ENCODE results near the gene VSIG1.

VSIG1 gene

DNA sequence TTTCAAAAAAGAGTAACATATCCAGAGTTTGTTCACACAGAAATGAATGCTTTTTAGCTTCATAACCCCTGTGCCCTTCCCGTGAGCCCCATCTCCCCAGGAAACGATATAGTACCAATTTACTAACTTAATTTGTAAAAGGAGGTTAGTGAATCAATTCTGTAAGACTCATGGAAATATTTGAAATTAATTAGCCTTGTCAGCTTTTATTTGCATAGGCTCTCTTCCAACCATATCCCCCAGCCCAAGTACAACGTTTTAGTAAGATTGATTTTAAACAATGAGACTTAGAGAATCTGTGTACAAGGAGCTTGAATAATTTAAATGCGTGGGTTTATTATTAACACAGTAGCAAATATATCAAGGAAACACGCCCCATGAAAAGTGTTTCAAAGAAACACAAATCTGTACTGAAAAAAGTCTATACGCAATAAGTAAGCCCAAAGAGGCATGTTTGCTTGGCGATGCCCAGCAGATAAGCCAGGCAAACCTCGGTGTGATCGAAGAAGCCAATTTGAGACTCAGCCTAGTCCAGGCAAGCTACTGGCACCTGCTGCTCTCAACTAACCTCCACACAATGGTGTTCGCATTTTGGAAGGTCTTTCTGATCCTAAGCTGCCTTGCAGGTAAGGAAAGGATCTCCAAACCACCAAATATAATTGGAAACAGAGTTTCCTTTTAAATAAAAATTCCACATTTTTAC is at the start of gene VSIG1:
VSIG1 (plus strand) TSS at position 512 of the 703 bp plus-strand sequence; CDS start at position 578, 66 bp downstream.
- Histone ChIP-seq H3K36me3 (ENCODE audit: control insufficient read depth, low read depth, low read length) (no peaks in the 10 kb centered on the region), H3K9me3 (ENCODE audit: control insufficient read depth, low read depth, low read length) (no peaks in the 10 kb centered on the region), H3K9ac (ENCODE audit: low read length) (no peak within 1 kb of the TSS), H3K4me3 (ENCODE audit: low read length) (no peak within 1 kb of the TSS), H3K27ac (ENCODE audit: low read length) (no peak within 1 kb of the TSS), H3K27me3 (ENCODE audit: control insufficient read depth, insufficient read depth, low read length) (no peaks in the 10 kb centered on the region), H3K4me1 (ENCODE audit: control insufficient read depth, low read depth, low read length) (no peaks in the 10 kb centered on the region)

GRCh38 chrX:107996124-107996523 is 48.7 kb upstream of the VSIG1 start:
- Histone ChIP-seq H3K27me3 (ENCODE audit: control insufficient read depth, insufficient read depth, low read length) (no peaks in the 10 kb centered on the region), H3K27ac (ENCODE audit: low read length) (no peak overlapping the region)

GRCh38 chrX:108000751-108001150 is 44.1 kb upstream of the VSIG1 start:
- Histone ChIP-seq H3K27me3 (ENCODE audit: control insufficient read depth, insufficient read depth, low read length) (no peaks in the 10 kb centered on the region), H3K27ac (ENCODE audit: low read length) (no peak overlapping the region), H3K4me3 (ENCODE audit: low read length) (no peak overlapping the region), H3K9ac (ENCODE audit: low read length) (no peak overlapping the region), H3K4me1 (ENCODE audit: control insufficient read depth, low read depth, low read length) (no peaks in the 10 kb centered on the region), H3K9me3 (ENCODE audit: control insufficient read depth, low read depth, low read length) (peaks cover 42% of the 10 kb centered on the region), H3K36me3 (ENCODE audit: control insufficient read depth, low read depth, low read length) (no peaks in the 10 kb centered on the region)

More at GRCh38 chrX:107996124-107996523, 48.7 kb upstream of the VSIG1 start:
- H3K9me3 ChIP-seq (ENCODE audit: control insufficient read depth, low read depth, low read length) = peaks cover 4% of the 10 kb centered on the region
- peaks cover 5% of the 10 kb centered on the region for H3K36me3 ChIP-seq (ENCODE audit: control insufficient read depth, low read depth, low read length)
- no peak overlapping the region for H3K4me3 ChIP-seq (ENCODE audit: low read length)
- H3K4me1 ChIP-seq (ENCODE audit: control insufficient read depth, low read depth, low read length) = no peaks in the 10 kb centered on the region
- no peak overlapping the region for H3K9ac ChIP-seq (ENCODE audit: low read length)

DNA sequence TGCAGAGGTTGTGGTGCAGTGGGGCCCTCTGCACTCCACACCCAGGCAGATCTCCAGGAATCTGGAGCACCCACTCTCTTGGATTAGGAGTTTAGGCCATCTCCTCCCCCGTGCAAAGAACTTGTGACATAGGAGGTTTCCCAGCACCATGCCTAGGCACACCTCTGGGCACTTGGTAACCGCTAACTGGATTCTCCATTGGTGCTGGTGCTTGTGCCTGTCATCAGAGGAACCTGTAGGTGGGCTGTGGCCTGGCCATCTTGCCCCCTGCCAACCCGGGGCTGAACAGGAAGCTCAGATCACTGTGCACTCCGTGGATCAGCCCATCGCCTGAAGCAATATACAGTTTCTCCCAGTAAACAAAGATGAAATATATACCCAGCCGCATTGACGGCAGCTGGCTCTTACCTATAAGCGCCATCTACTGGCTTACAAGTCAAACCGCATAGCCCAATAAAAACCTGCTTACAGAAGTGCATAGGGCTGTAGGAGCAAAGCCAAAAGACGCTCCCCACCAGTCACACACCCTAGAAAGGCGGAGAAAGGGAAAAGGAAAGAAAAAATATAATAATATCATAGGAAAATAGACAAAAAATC is 43.5 kb upstream of the VSIG1 start:
- no peak overlapping the region for H3K27ac ChIP-seq (ENCODE audit: low read length)
- H3K36me3 ChIP-seq (ENCODE audit: control insufficient read depth, low read depth, low read length) = no peaks in the 10 kb centered on the region
- H3K4me3 ChIP-seq (ENCODE audit: low read length) = no peak overlapping the region
- no peaks in the 10 kb centered on the region for H3K4me1 ChIP-seq (ENCODE audit: control insufficient read depth, low read depth, low read length)
- H3K9ac ChIP-seq (ENCODE audit: low read length) = no peak overlapping the region
- peaks cover 47% of the 10 kb centered on the region for H3K9me3 ChIP-seq (ENCODE audit: control insufficient read depth, low read depth, low read length)
- H3K27me3 ChIP-seq (ENCODE audit: control insufficient read depth, insufficient read depth, low read length) = no peaks in the 10 kb centered on the region

DNA sequence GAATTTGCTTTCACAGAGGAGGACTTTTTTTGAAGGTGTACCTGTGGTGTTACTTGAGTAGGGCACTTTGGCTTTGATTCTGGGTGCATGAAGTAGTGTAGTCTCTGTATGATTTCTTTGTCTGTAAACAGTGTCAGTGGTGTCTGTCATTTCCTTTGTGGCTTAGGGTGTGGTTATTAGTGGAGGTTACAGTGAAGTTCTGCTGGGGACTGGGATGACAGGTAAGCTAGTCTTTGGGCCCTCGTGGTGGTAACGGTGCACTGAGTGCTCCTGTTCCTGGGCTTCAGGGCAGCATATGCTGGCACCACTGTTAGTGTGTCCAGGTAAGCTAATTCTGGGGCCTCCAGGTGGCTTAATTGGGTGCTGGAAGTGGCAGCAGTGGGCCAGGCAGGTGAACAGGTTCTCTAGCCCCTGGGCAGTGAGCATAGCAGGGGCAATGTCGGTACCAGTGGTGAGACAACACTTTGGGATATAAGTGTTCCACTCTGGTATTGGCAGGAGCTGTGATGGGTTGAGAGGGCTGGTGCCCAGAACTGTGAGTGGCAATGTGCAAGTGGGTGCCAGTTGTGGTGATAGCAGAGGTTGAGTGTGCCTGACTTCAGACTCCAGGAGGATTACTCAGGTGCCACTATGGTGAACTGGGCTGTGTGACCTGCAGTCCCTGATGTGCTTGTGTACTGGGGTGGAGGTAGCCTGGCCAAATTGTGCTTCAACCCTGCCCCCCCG is 26.0 kb upstream of the VSIG1 start:
- Histone ChIP-seq H3K9ac (ENCODE audit: low read length) (no peak overlapping the region), H3K4me3 (ENCODE audit: low read length) (no peak overlapping the region), H3K27me3 (ENCODE audit: control insufficient read depth, insufficient read depth, low read length) (no peaks in the 10 kb centered on the region), H3K4me1 (ENCODE audit: control insufficient read depth, low read depth, low read length) (no peaks in the 10 kb centered on the region), H3K27ac (ENCODE audit: low read length) (no peak overlapping the region), H3K36me3 (ENCODE audit: control insufficient read depth, low read depth, low read length) (no peaks in the 10 kb centered on the region), H3K9me3 (ENCODE audit: control insufficient read depth, low read depth, low read length) (no peaks in the 10 kb centered on the region)

- H3K9ac ChIP-seq (ENCODE audit: low read length) = no peak overlapping the region
- H3K9me3 ChIP-seq (ENCODE audit: control insufficient read depth, low read depth, low read length) = no peaks in the 10 kb centered on the region
- H3K27ac ChIP-seq (ENCODE audit: low read length) = no peak overlapping the region
- no peaks in the 10 kb centered on the region for H3K4me1 ChIP-seq (ENCODE audit: control insufficient read depth, low read depth, low read length)
- H3K4me3 ChIP-seq (ENCODE audit: low read length) = no peak overlapping the region
- no peaks in the 10 kb centered on the region for H3K27me3 ChIP-seq (ENCODE audit: control insufficient read depth, insufficient read depth, low read length)
- H3K36me3 ChIP-seq (ENCODE audit: control insufficient read depth, low read depth, low read length) = no peaks in the 10 kb centered on the region
Measured at GRCh38 chrX:108019382-108019875, 25.4 kb upstream of the VSIG1 start.

- H3K36me3 ChIP-seq (ENCODE audit: control insufficient read depth, low read depth, low read length) = no peaks in the 10 kb centered on the region
- H3K4me3 ChIP-seq (ENCODE audit: low read length) = no peak overlapping the region
- no peak overlapping the region for H3K27ac ChIP-seq (ENCODE audit: low read length)
- H3K27me3 ChIP-seq (ENCODE audit: control insufficient read depth, insufficient read depth, low read length) = no peaks in the 10 kb centered on the region
- no peak overlapping the region for H3K9ac ChIP-seq (ENCODE audit: low read length)
- H3K4me1 ChIP-seq (ENCODE audit: control insufficient read depth, low read depth, low read length) = no peaks in the 10 kb centered on the region
- H3K9me3 ChIP-seq (ENCODE audit: control insufficient read depth, low read depth, low read length) = no peaks in the 10 kb centered on the region
Measured at GRCh38 chrX:108020631-108021030, 24.2 kb upstream of the VSIG1 start.

- Histone ChIP-seq H3K9me3 (ENCODE audit: control insufficient read depth, low read depth, low read length) (no peaks in the 10 kb centered on the region), H3K27ac (ENCODE audit: low read length) (no peak overlapping the region), H3K36me3 (ENCODE audit: control insufficient read depth, low read depth, low read length) (no peaks in the 10 kb centered on the region), H3K4me1 (ENCODE audit: control insufficient read depth, low read depth, low read length) (peaks cover 5% of the 10 kb centered on the region), H3K9ac (ENCODE audit: low read length) (no peak overlapping the region), H3K4me3 (ENCODE audit: low read length) (no peak overlapping the region), H3K27me3 (ENCODE audit: control insufficient read depth, insufficient read depth, low read length) (no peaks in the 10 kb centered on the region)
Measured at GRCh38 chrX:108022491-108023089, 22.3 kb upstream of the VSIG1 start.

- no peaks in the 10 kb centered on the region for H3K9me3 ChIP-seq (ENCODE audit: control insufficient read depth, low read depth, low read length)
- H3K27ac ChIP-seq (ENCODE audit: low read length) = no peak overlapping the region
- no peak overlapping the region for H3K9ac ChIP-seq (ENCODE audit: low read length)
- no peak overlapping the region for H3K4me3 ChIP-seq (ENCODE audit: low read length)
- peaks cover 5% of the 10 kb centered on the region for H3K4me1 ChIP-seq (ENCODE audit: control insufficient read depth, low read depth, low read length)
- no peaks in the 10 kb centered on the region for H3K36me3 ChIP-seq (ENCODE audit: control insufficient read depth, low read depth, low read length)
- no peaks in the 10 kb centered on the region for H3K27me3 ChIP-seq (ENCODE audit: control insufficient read depth, insufficient read depth, low read length)
Measured at GRCh38 chrX:108025376-108025775, 19.5 kb upstream of the VSIG1 start.

DNA sequence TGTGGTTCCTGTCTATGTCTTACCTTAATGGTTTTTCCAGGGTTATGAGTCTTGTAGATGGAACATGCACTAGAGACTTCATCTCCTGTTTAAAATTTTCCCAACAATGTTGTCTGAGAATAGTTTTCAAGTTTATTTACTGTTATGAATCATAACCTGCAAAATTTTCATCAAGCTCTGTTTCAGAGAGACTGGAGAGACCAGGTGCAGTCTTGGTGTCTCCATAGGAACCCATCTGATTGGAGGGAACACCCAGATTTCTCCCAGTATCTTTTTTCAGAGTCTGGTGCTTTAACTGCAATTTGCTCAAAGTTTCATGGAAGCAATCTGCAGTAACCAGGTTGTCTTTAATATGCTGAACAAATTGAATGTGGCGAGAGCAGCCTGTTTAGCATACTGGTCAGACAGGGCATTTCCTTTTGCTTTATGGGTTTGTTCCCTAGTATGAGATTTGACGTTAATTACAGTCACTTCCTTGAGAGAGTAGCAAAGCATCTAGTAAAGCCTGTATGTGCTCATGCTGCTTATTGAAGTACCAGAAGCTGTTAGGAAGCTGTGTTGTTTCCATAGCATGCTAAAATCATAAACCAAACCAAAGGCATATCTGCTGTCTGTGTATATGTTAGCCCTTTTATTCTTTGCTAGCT is 18.8 kb upstream of the VSIG1 start:
- Histone ChIP-seq H3K27me3 (ENCODE audit: control insufficient read depth, insufficient read depth, low read length) (no peaks in the 10 kb centered on the region), H3K4me1 (ENCODE audit: control insufficient read depth, low read depth, low read length) (peaks cover 5% of the 10 kb centered on the region), H3K36me3 (ENCODE audit: control insufficient read depth, low read depth, low read length) (no peaks in the 10 kb centered on the region), H3K27ac (ENCODE audit: low read length) (no peak overlapping the region), H3K9me3 (ENCODE audit: control insufficient read depth, low read depth, low read length) (no peaks in the 10 kb centered on the region), H3K4me3 (ENCODE audit: low read length) (no peak overlapping the region), H3K9ac (ENCODE audit: low read length) (no peak overlapping the region)

GRCh38 chrX:108028854-108029253 is 16.0 kb upstream of the VSIG1 start:
- no peaks in the 10 kb centered on the region for H3K36me3 ChIP-seq (ENCODE audit: control insufficient read depth, low read depth, low read length)
- H3K4me3 ChIP-seq (ENCODE audit: low read length) = no peak overlapping the region
- no peak overlapping the region for H3K9ac ChIP-seq (ENCODE audit: low read length)
- peaks cover 5% of the 10 kb centered on the region for H3K4me1 ChIP-seq (ENCODE audit: control insufficient read depth, low read depth, low read length)
- no peaks in the 10 kb centered on the region for H3K9me3 ChIP-seq (ENCODE audit: control insufficient read depth, low read depth, low read length)
- H3K27ac ChIP-seq (ENCODE audit: low read length) = no peak overlapping the region
- no peaks in the 10 kb centered on the region for H3K27me3 ChIP-seq (ENCODE audit: control insufficient read depth, insufficient read depth, low read length)

All from iPS-18a (cell line).